Fibroblast of skin of abdomen (primary cell): ENCODE data around the gene SMIM23.
"Not testable (repeated sequence)": the region's sequence is repeated elsewhere in the genome, so short reads cannot be mapped to it uniquely, and the experiment has no call there.

ENCODE experiments used
- DNase-seq: peaks from one replicate; pipeline ENCODE4 v3.0.0-alpha.2; 2013

The SMIM23 gene

DNA sequence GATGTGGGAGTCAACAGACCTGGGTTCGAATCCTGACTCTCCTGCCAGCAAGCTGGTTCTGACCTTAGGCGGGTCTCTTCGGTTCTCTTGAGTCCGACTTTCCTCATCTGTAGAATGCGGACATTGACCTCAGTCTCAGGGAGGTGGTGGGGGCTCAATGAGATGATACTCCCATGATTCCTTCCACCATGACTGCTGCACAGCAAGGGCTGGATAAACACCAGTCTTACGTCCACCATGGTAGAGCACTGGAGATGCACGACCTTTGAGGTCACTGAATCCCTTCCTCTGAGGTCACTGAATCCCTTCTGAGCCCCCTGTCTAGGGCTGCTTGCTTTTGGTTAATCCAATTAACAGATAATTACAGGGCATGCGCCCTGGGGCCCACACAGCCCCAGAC, 12.5 kb upstream of the SMIM23 start:
- DNase-seq = no peak

DNA sequence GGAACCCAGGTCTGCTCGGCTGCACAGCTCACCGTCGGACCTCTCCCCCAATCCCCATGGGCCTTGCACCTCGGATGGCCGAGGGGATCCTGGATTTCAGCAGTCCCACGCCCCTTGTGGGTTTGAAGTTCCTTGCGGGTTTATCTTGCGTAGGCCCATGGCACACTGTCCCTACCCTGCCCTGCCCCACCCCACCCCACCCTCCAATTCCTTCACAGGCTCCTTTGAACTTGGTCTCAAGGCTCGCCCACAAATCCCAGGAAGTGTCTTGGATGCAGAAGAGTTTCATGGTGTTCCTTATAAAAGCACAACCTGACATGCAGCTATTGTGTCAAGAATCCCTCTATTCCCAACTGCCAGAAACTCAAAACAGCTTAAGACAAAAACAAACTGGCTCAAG, 11.2 kb upstream of the SMIM23 start:
- DNase-seq = no peak

- no peak for DNase-seq
Measured at GRCh38 chr5:171776213-171776612, 9.4 kb upstream of the SMIM23 start.

DNA sequence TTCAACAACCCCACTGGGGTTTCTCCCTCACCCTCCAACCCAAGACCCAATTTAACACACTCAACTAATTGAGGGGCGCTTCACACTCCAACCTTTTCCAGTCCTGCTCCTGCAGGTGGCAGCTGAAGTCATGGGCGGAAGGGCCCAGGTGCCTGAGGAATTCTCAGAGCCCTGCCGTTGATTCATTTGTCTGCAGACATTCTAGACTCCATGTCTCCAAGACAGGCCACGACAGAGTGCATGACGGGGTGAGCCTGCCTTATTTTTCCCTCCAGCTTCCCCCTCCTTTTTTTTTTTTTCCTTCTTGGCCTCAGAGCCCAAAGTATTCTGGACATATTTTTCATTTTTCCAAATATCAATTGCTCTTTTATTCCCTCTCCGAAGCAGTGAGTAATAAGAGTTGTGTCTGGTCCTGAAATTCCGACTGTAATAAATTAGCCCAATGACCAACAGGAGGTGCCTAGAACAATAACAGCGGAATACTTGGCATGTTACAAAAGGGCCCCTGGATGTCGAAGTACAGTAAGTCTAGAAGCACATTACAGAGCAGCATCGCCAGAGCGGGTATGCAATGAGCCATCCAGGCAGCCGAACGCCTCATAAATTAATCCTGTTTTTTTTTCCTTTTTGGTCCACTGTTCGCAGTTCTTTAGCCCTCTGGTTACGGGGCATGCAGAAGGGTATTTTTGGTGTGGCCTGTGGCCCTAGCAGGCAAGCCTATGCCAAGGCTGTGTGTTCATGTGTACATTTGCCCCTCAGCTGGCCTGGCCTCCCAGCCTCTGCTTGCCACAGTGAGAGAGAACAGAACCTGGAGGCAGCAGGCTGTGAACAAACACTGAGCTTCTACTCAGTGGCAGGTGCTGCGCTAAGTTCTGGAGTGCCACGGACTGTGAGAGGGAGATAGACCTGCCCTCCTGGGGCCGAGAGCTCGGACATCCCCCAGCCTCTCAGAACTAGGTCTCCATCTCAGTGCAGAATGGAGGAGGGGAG, 8.6 kb upstream of the SMIM23 start:
- peak; percentile 79 for DNase-seq

DNA sequence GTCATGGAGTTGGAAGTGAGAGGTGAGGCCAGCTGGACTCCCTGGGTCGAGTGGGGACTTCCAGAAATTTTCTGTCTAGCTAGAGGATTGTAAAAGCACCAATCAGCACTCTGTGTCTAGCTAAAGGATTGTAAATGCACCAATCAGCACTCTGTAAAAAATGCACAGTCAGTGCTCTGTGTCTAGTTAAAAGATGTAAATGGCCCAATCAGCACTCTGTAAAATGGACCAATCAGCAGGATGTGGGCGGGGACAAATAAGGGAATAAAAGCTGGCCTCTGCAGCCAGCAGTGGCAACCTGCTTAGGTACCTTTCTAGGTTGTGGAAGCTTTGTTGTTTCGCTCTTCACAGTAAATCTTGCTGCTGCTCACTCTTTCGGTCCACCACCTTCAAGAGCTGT, 3.9 kb upstream of the SMIM23 start:
- DNase-seq = not testable (repeated sequence)

- no peak for DNase-seq
Measured at GRCh38 chr5:171782332-171782966, 3.2 kb upstream of the SMIM23 start.

DNA sequence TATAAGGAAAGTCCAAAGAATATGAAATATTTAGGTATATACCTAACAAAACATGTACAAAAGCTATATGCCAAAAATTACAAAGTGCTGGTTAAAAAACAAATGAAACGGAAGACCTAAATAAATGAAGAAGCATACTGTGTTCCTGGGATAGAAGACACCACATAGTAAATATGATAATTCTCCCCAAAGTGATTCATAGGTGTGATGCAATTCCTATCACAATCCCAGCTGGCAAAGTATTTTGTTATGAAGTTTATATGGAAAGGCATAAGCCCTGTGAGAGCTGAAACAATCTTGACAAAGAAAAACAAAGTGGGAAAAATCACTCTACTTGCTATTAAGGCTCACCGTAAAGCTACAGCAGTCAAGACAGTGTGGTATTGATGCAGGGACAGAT, 2.6 kb upstream of the SMIM23 start:
- peak; percentile 28 for DNase-seq

- DNase-seq = no peak
Measured at GRCh38 chr5:171789353-171789752, 3.7 kb downstream of the SMIM23 start.

- no peak for DNase-seq
Measured at GRCh38 chr5:171790408-171790807, 4.8 kb downstream of the SMIM23 start.

GRCh38 chr5:171794470-171794960, 8.9 kb downstream of the SMIM23 start:
- DNase-seq = no peak

GRCh38 chr5:171795381-171795780, 9.8 kb downstream of the SMIM23 start:
- no peak for DNase-seq

GRCh38 chr5:171796436-171796835, 10.8 kb downstream of the SMIM23 start:
- DNase-seq = no peak

DNA sequence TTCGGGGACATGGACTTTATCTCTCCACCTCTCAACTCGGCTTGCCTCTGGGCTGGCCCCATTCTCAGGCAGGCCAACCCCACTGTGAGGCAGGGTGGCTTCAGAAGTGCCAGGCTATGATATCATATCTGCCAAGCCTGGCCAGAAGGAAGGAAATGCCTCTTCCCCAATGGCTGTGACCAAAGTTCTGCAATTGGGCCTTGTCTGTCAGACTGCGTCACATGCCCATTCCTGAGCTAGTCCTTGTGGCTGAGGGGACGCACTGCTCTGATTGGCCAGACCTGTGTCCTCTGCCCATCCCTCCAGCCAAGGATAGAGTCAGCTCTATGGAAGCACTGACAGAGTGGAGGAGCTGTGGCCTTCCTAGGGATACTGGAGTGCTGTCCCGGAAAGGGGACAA, 11.9 kb downstream of the SMIM23 start:
- no peak for DNase-seq

GRCh38 chr5:171798418-171798817, 12.8 kb downstream of the SMIM23 start:
- DNase-seq = no peak

DNA sequence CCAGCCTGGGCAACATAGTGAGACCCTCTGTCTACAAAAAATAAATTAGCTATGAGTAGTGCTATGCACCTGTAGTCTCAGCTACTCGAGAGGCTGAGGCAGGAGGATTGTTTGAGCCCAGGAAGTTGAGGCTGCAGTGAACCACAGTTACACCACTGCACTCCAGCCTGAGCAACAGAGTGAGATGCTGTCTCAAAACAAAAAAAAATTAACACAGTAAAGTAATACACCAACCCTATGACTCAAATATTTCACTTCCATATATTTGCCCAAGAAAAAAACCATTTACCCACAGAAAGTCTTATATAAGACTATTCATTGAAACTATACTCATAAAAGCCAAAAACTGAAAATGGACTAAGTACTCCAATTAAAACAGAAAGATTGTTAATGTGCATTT, 16.2 kb downstream of the SMIM23 start:
- no peak for DNase-seq

DNA sequence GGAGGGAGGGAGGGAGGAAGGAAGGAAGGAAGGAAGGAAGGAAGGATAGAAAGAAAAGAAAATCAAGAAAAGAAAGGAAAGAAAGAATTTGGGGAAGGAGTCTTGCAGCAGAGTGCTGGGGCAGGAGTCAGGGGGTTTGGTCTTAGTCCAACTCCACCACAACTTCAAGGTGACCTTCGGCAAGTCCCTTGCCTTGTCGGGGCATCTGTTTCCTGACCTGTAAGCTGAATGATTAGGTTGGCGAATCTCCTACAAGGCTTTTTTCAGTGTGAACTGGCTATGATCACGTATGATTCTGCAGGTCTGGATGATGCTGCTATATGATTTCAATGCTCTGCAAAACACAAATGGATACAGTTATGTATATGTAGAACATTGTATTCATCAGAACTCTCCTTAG, 20.1 kb downstream of the SMIM23 start:
- DNase-seq = no peak

- DNase-seq = no peak
Measured at GRCh38 chr5:171806976-171807747, 21.5 kb downstream of the SMIM23 start.

DNA sequence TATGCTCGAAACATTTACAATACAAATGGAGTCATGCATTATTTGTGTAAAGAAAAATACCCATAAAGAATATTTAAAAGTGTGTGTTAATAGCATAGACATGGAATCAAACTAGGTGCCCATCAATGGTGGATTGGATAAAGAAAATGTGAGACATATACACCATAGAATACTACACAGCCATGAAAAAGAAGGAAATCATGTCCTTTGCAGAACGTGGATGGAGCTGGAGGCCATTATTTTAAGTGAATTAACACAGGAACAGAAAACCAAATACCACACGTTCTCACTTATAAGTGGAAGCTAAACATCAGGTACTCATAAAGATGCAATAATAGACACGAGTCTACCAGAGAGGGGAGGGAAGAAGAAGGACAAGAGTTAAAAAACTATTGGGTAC, 22.8 kb downstream of the SMIM23 start:
- no peak for DNase-seq

DNA sequence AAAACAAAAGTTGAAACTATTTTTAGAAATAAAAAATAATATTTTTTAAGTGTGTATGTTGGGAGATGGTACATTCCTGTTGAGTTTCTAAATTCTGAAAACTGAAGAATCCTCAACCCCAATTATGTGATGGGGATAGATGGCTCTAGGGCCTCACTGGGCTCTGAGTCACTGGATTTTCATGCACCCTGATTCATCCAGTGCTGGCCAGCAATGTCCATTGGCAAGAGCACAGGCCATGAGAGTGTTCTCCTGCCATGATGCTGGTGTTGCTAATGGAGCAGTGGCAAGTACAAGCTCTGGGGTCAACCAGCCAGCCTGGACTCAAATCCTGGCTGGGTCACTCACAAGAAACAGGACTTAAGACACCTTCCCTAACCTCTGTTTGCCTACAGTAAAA, 23.3 kb downstream of the SMIM23 start:
- peak; percentile 21 for DNase-seq

DNA sequence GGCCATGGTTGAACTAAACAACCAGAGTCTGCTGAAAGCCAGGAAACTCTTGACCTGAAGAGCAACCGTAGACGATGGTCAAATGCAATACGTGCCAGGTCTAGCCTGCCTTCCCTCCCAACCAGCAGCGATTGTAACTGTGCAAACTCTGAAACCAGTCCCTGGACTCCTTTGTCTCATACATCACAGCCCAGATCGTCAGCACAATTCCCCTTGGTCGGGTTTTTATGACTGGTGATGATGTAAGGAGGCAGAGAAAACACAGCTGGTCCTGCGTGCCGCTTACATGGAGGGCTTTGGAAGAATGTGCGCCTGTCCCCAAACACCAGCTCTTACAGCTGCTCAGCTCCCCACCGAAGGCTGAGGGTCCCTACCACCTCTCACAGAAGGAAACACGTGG, 24.6 kb downstream of the SMIM23 start:
- DNase-seq = no peak

DNA sequence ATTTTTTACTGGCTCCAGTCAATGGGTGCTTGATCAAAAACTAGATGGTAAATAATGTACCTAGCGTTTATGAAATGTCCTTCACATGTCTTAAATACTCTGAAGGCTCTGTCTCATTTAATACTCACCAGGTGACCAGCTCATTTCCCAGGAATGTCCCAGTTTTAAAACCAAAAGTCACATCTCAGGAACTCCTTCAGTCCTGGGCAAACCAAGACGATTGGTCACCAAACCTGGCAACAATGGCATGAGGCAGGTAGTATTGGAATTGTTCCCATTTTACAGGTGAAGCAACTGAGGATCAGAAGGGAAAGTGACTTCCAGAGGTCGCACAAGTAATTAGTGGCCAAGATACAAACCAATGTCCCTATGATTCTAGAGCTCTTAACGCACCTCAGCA, 27.7 kb downstream of the SMIM23 start:
- DNase-seq = no peak

- DNase-seq = no peak
Measured at GRCh38 chr5:171813813-171814490, 28.3 kb downstream of the SMIM23 start.
